GM12891 (cell line): ENCODE measurements around the gene ARL13A.

Experiments
- PAX5 ChIP-seq: IDR thresholded peaks from 2 replicates; pipeline ENCODE4 v1.6.1; 2011; ENCODE audit warnings: low read length, moderate library complexity, mild to moderate bottlenecking; ENCODE audit not compliant: insufficient read depth, severe bottlenecking
- POLR2A ChIP-seq: IDR thresholded peaks from 2 replicates; pipeline ENCODE4 v1.6.1; 2011; ENCODE audit warnings: low read depth, low read length, control low read depth
- POLR2AphosphoS5 ChIP-seq: IDR thresholded peaks from 2 replicates; pipeline ENCODE4 v1.6.1; 2011; ENCODE audit warnings: low read depth, low read length, control low read depth
- POU2F2 ChIP-seq: IDR thresholded peaks from 2 replicates; pipeline ENCODE4 v1.6.1; 2011; ENCODE audit warnings: low read depth, mild to moderate bottlenecking, control low read depth, low read length, moderate library complexity
- SPI1 ChIP-seq: IDR thresholded peaks from 2 replicates; pipeline ENCODE4 v1.6.1; 2011; ENCODE audit warnings: low read depth, low read length, control low read depth
- TAF1 ChIP-seq: IDR thresholded peaks from 2 replicates; pipeline ENCODE4 v1.6.1; 2011; ENCODE audit warnings: low read depth, low read length, control low read depth

DNA sequence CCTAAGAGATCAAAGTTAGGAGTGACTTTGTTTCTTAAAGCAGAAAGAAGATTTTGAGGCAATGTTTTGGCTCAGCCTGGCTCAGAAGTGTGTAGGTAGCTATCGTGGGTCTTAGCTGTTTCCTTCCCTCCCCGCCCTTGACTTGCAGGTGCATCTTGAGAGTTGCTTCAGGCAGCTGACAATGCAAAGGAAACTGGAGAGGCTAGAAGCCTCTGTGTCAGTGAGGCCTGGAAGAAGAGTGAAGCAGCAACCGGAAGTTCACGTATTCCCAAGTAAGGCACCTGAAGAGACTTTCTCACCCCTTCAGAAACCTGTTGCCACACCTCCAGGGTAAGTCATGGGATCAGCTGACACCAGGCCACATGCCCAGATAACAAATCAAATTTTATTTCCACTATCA, 30.2 kb upstream of the ARL13A start:
- no peak for TF ChIP-seq POLR2A
- TF ChIP-seq POLR2AphosphoS5, result no peak
- no peak for TF ChIP-seq TAF1
- TF ChIP-seq POU2F2, result no peak
- no peak for TF ChIP-seq SPI1
- TF ChIP-seq PAX5, result no peak
